GM12801 (cell line): ENCODE measurements around the gene DOP1A.

Experiments
- CTCF ChIP-seq: IDR thresholded peaks from one replicate; pipeline ENCODE4 v1.5.1; 2011; ENCODE audit warnings: control low read depth; ENCODE audit not compliant: insufficient read length; ENCODE audit errors: extremely low read depth

Gene DOP1A

GRCh38 chr6:83047065-83047754 is 20.3 kb upstream of the DOP1A start:
- TF ChIP-seq CTCF, result no peak

- TF ChIP-seq CTCF, result no peak
Measured at GRCh38 chr6:83051377-83052172, 15.9 kb upstream of the DOP1A start.

- TF ChIP-seq CTCF, result no peak
Measured at GRCh38 chr6:83053678-83054077, 13.8 kb upstream of the DOP1A start.

GRCh38 chr6:83055366-83055964 is 12.0 kb upstream of the DOP1A start:
- peak; percentile 37 for TF ChIP-seq CTCF

GRCh38 chr6:83057705-83058321 is 9.7 kb upstream of the DOP1A start:
- no peak for TF ChIP-seq CTCF

GRCh38 chr6:83061190-83061589 is 6.3 kb upstream of the DOP1A start:
- TF ChIP-seq CTCF, result no peak

GRCh38 chr6:83062225-83062624 is 5.2 kb upstream of the DOP1A start:
- TF ChIP-seq CTCF, result no peak
